NCI-H146 treated with DMSO at 0.1 percent for 48 hours (cell line): ENCODE data around the gene NOL9.
"Not testable (repeated sequence)": the region's sequence is repeated elsewhere in the genome, so short reads cannot be mapped to it uniquely, and the experiment has no call there.

ENCODE experiments used
- DNase-seq: peaks from one replicate; lab custom pipeline; 2025; ENCODE audit not compliant: unreplicated experiment; lab: John Stamatoyannopoulos, UW

NOL9 gene

GRCh38 chr1:6505367-6506209 lies 48.7 kb downstream of the NOL9 start:
- DNase-seq, result no peak

GRCh38 chr1:6504887-6505286 lies 49.4 kb downstream of the NOL9 start:
- DNase-seq, result no peak

- DNase-seq, result no peak
These were observed 50.3 kb downstream of the NOL9 start for GRCh38 chr1:6503884-6504602.

GRCh38 chr1:6502000-6502891 lies 52.1 kb downstream of the NOL9 start:
- DNase-seq, result no peak

GRCh38 chr1:6501279-6501813 lies 53.0 kb downstream of the NOL9 start:
- DNase-seq, result no peak

- DNase-seq, result no peak
These were observed 53.6 kb downstream of the NOL9 start for GRCh38 chr1:6500544-6501278.

- DNase-seq, result no peak
These were observed 55.0 kb downstream of the NOL9 start for GRCh38 chr1:6499296-6499695.

GRCh38 chr1:6498576-6499111 lies 55.7 kb downstream of the NOL9 start:
- DNase-seq, result no peak

GRCh38 chr1:6497867-6498575 lies 56.3 kb downstream of the NOL9 start:
- no peak for DNase-seq

GRCh38 chr1:6497215-6497866 lies 57.0 kb downstream of the NOL9 start:
- no peak for DNase-seq

GRCh38 chr1:6496890-6497214 lies 57.5 kb downstream of the NOL9 start:
- no peak for DNase-seq

GRCh38 chr1:6496365-6496721 lies 58.0 kb downstream of the NOL9 start:
- DNase-seq, result no peak

- DNase-seq, result no peak
These were observed 58.6 kb downstream of the NOL9 start for GRCh38 chr1:6495540-6496364.

GRCh38 chr1:6495041-6495441 lies 59.3 kb downstream of the NOL9 start:
- DNase-seq, result no peak

- DNase-seq, result no peak
These were observed 59.7 kb downstream of the NOL9 start for GRCh38 chr1:6494627-6495026.

GRCh38 chr1:6493834-6494223 lies 60.5 kb downstream of the NOL9 start:
- not testable (repeated sequence) for DNase-seq

- DNase-seq, result no peak
These were observed 62.3 kb downstream of the NOL9 start for GRCh38 chr1:6491966-6492365.

- DNase-seq, result no peak
These were observed 62.8 kb downstream of the NOL9 start, which contains the start of gene PLEKHG5 for GRCh38 chr1:6491480-6491962. PLEKHG5 (minus strand) TSS chr1:6491667; CDS start chr1:6477571, 14,096 bp downstream.
